UCSD-AML1 (cell line): ENCODE data around the gene STARD5.
A peak's percentile ranks its signal among the peaks of the same experiment; 100 is the strongest.

ENCODE experiments used
- DNase-seq: peaks from one replicate; lab custom pipeline; 2025; ENCODE audit not compliant: unreplicated experiment; lab: John Stamatoyannopoulos, UW

Gene STARD5

GRCh38 chr15:81294516-81294880, 29.4 kb downstream of the STARD5 start:
- DNase-seq = no peak

GRCh38 chr15:81293728-81294515, 30.0 kb downstream of the STARD5 start:
- DNase-seq = peak; percentile 79

GRCh38 chr15:81292523-81293001, 31.4 kb downstream of the STARD5 start:
- DNase-seq = no peak

GRCh38 chr15:81291916-81292522, 31.9 kb downstream of the STARD5 start:
- no peak for DNase-seq

GRCh38 chr15:81289910-81290309, 34.0 kb downstream of the STARD5 start:
- no peak for DNase-seq

- DNase-seq = no peak
These were observed 35.3 kb downstream of the STARD5 start for GRCh38 chr15:81288616-81289015.

- DNase-seq = no peak
These were observed 35.9 kb downstream of the STARD5 start for GRCh38 chr15:81288040-81288439.

GRCh38 chr15:81286621-81287121, 37.3 kb downstream of the STARD5 start:
- no peak for DNase-seq

- DNase-seq = no peak
These were observed 38.5 kb downstream of the STARD5 start for GRCh38 chr15:81285461-81285860.

- no peak for DNase-seq
These were observed 39.5 kb downstream of the STARD5 start for GRCh38 chr15:81284256-81285031.

- DNase-seq = no peak
These were observed 41.0 kb downstream of the STARD5 start for GRCh38 chr15:81282911-81283310.

GRCh38 chr15:81282606-81282895, 41.4 kb downstream of the STARD5 start:
- no peak for DNase-seq

- DNase-seq = no peak
These were observed 42.0 kb downstream of the STARD5 start for GRCh38 chr15:81281766-81282605.

- no peak for DNase-seq
These were observed 42.5 kb downstream of the STARD5 start for GRCh38 chr15:81281456-81281735.

- DNase-seq = no peak
These were observed 43.1 kb downstream of the STARD5 start for GRCh38 chr15:81280696-81281455.

- no peak for DNase-seq
These were observed 44.1 kb downstream of the STARD5 start for GRCh38 chr15:81279621-81280485.

GRCh38 chr15:81278306-81279029, 45.5 kb downstream of the STARD5 start:
- no peak for DNase-seq

GRCh38 chr15:81277851-81278250, 46.1 kb downstream of the STARD5 start:
- no peak for DNase-seq

GRCh38 chr15:81276967-81277366, 47.0 kb downstream of the STARD5 start:
- no peak for DNase-seq
